GM12864 (cell line): Measurements from ENCODE around the gene CHIA.
"Not testable (repeated sequence)": the region's sequence is repeated elsewhere in the genome, so short reads cannot be mapped to it uniquely, and the experiment has no call there.

Experiments used
- DNase-seq: peaks from one replicate; pipeline ENCODE4 v3.0.0-alpha.2; 2011; ENCODE audit warnings: low read depth
- H3K4me3 ChIP-seq: 2 replicates; pipeline ENCODE4 v1.5.1; 2011; ENCODE audit warnings: mild to moderate bottlenecking, low read depth, low read length, control low read depth
- TF ChIP-seq, protein P1 (sequence below): IDR thresholded peaks from 2 replicates; pipeline ENCODE4 v1.5.1; 2011; ENCODE audit warnings: low read depth, mild to moderate bottlenecking, moderate library complexity, low read length, control low read depth, inconsistent platforms; ENCODE audit errors: missing control alignments

Gene CHIA

DNA sequence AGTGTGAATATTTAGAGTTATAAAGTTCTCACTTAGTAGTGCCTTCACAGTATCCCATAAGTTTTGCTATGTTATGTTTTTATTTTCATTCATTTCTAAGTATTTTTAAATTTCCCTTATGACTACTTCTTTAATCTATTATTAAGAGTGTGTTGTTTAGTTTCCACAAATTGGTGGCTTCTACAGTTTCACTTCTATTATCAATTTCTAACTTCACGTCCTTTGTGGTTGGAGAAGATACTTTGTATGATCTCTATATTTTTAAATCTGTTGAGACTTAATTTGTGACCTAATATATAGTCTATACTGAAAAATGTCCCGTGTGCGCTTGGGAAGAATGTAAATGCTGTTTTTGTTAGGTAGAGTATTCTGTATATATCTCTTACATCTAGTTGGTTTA lies 11.7 kb downstream of the CHIA start:
- TF ChIP-seq, protein P1, sequence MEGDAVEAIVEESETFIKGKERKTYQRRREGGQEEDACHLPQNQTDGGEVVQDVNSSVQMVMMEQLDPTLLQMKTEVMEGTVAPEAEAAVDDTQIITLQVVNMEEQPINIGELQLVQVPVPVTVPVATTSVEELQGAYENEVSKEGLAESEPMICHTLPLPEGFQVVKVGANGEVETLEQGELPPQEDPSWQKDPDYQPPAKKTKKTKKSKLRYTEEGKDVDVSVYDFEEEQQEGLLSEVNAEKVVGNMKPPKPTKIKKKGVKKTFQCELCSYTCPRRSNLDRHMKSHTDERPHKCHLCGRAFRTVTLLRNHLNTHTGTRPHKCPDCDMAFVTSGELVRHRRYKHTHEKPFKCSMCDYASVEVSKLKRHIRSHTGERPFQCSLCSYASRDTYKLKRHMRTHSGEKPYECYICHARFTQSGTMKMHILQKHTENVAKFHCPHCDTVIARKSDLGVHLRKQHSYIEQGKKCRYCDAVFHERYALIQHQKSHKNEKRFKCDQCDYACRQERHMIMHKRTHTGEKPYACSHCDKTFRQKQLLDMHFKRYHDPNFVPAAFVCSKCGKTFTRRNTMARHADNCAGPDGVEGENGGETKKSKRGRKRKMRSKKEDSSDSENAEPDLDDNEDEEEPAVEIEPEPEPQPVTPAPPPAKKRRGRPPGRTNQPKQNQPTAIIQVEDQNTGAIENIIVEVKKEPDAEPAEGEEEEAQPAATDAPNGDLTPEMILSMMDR = no peak
- DNase-seq = no peak
- H3K4me3 ChIP-seq = no peak overlapping the region

DNA sequence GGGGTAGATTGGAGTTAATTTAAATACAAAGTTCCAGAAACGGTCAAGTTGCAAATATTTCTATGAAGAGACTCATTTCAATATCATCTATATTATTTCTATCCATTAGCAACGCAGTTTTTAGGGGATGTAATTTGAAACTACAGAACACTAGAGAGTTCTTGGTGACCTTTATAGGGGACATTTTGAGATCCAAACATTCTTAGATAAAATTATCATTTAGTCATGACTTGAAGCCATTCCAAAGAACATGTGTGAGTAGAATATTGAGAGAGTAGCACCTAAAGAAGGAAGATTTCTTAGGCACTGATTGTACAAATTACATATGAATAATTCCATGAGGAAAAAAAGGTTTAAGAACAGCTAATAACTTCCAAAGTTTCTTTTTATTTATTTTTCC lies 19.0 kb downstream of the CHIA start:
- H3K4me3 ChIP-seq = no peak overlapping the region
- DNase-seq = no peak
- TF ChIP-seq, protein P1 = no peak

GRCh38 chr1:111318523-111318922 lies 27.9 kb downstream of the CHIA start:
- no peak for DNase-seq
- no peak overlapping the region for H3K4me3 ChIP-seq
- TF ChIP-seq, protein P1 = no peak

GRCh38 chr1:111320066-111320879 lies 29.6 kb downstream of the CHIA start:
- no peak for DNase-seq

GRCh38 chr1:111323231-111323630 lies 32.6 kb downstream of the CHIA start:
- H3K4me3 ChIP-seq = no peak overlapping the region
- TF ChIP-seq, protein P1 = no peak
- DNase-seq = no peak

More at GRCh38 chr1:111320066-111320879, 29.6 kb downstream of the CHIA start:
- H3K4me3 ChIP-seq = no peak overlapping the region
- TF ChIP-seq, protein P1 = no peak

GRCh38 chr1:111332190-111332589 lies 41.5 kb downstream of the CHIA start:
- TF ChIP-seq, protein P1 = no peak
- DNase-seq = peak; percentile 33
- H3K4me3 ChIP-seq = no peak overlapping the region

GRCh38 chr1:111334169-111334568 lies 43.5 kb downstream of the CHIA start:
- TF ChIP-seq, protein P1 = peak; percentile 71
- DNase-seq = peak; percentile 40
- H3K4me3 ChIP-seq = no peak overlapping the region

- H3K4me3 ChIP-seq, DNase-seq: not testable (repeated sequence)
Observed at GRCh38 chr1:111335214-111335877, 44.7 kb downstream of the CHIA start.

- not testable (repeated sequence) for H3K4me3 ChIP-seq, DNase-seq
Observed at GRCh38 chr1:111338849-111339248, 48.2 kb downstream of the CHIA start.
